Body of pancreas (tissue), 4 donors: ENCODE results near the gene MMP11. TPM values are rescaled to one million over a fixed set of nuclear protein-coding genes. Genes with fewer than 3 reads are reported as not detected.

Experiments
- ATAC-seq: fragments of 150-250 bp; one replicate; pipeline ENCODE4 v1.9.1; 2016
- DNase-seq, 4 donors: peaks; one replicate each; pipeline ENCODE4 v3.0.0-alpha.2; 2019
- H3K27ac ChIP-seq, 4 donors: fragments of 200-600 bp; sonication (generic); 1 replicate in 3 of 4; 2 replicates in 1 of 4; pipeline versions ENCODE4 v1.5.1 to v1.6.1; 2016 to 2019; ENCODE audit warnings: mild to moderate bottlenecking in 1 of 4, mixed read lengths in 1 of 4, moderate library complexity in 1 of 4
- H3K27me3 ChIP-seq, 2 donors: fragments of 200-600 bp; sonication (generic); one replicate each; pipeline ENCODE4 v1.6.0; 2016; ENCODE audit warnings: mild to moderate bottlenecking in 1 of 2
- H3K36me3 ChIP-seq, 2 donors: fragments of 200-600 bp; sonication (generic); replicated peaks in 1 of 2; 2 replicates each; pipeline ENCODE4 v1.5.1; 2016; ENCODE audit warnings: low read depth in 2 of 2; ENCODE audit not compliant: insufficient read depth in 1 of 2
- H3K4me1 ChIP-seq: fragments of 200-600 bp; sonication (generic); one replicate; pipeline ENCODE4 v1.6.0; 2016
- H3K4me3 ChIP-seq, 2 donors: fragments of 200-600 bp; sonication (generic); 1 replicate in 1 of 2; 2 replicates in 1 of 2; pipeline ENCODE4 v1.5.1; 2016 to 2019
- H3K9me3 ChIP-seq, 3 donors: fragments of 200-600 bp; sonication (generic); 1 replicate in 2 of 3; 2 replicates in 1 of 3; pipeline ENCODE4 v1.5.1; 2016
- CTCF ChIP-seq, 7 experiments: fragments of 450-650 bp in 4 of 7; fragments of 200-600 bp in 3 of 7; sonication (generic) in 3 of 7; IDR thresholded peaks; one replicate each; pipeline ENCODE4 v1.5.1; 2016 to 2019; ENCODE audit warnings: antibody characterized with exemption in 7 of 7
- POLR2A ChIP-seq, 3 donors: fragments of 450-650 bp; IDR thresholded peaks; one replicate each; pipeline ENCODE4 v1.6.1; 2016; ENCODE audit warnings: antibody characterized with exemption in 3 of 3, mild to moderate bottlenecking in 2 of 3
- WGBS, 2 donors: methylation state at CpG; one replicate each; pipeline ENCODE4 v1.1.5; 2017; 5-methylcytosine and 5-hydroxymethylcytosine counted together
- intact Hi-C: fragments of 100-400 bp; cut with DNase I; formaldehyde crosslinking; loops from one replicate; pipeline ENCODE4 v1.15.1; 2023
- total RNA-seq, 2 donors: library from RNA; depleted of rRNA; stranded (reverse); fragments of >200 nt; gene quantifications; one replicate each; pipeline ENCODE4 v1.1.0, GENCODE V29; 2016

MMP11 gene
- total RNA-seq, 2 donors from 2014 or later, result 1.0 to 2.0 TPM

DNA sequence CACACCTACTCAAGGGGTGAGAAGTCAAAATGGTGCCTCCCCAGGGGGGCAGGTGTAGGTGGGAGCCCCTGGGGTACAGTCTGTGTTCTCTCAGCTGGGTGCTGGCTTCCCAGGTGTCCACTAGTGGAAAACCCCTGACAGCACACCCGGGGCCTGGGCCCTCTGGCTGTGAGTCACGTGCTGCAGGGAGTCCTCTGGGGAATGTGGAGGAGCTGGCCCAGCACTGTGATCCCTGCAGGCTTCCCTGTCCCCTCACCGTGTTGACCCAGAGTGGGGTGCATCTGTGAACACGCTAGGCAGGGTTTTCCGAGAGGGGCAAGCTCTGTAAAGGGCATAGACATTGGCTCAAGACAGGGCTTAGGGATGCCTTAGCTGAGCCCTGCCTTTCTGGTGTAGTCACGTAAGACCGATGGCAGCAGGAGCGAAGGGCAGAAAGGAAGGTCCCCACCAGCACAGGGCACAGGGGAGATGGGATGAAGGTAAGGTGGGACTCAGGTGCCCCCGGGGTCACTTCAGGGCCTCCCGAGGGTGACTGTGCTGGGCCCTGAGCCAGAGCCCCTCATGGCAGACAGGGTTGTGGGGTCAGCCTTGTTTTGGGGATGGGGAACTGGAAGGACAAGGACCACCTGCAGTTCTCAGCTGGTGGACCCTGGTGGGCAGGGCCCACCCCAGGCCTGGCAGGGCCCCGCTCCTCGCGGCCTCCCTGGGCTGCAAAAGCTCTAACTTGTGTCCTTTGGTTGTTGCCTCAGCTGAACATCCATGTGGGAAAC, 52.0 kb downstream of the MMP11 start:
- no peak for TF ChIP-seq POLR2A (IDR thresholded peaks at IDR 0.05)
- no peak for TF ChIP-seq CTCF (IDR thresholded peaks at IDR 0.05)
- ATAC-seq, result no peak
- WGBS, 2 donors, result 74 to 94% methylated on average over 8 to 11 of the region's 13 CpGs
- Histone ChIP-seq H3K27me3 (no peaks in the 10 kb centered on the region), H3K27ac (no peak overlapping the region), H3K4me3 (no peak overlapping the region), H3K9me3 (no peaks in the 10 kb centered on the region), H3K36me3 (peaks cover 4 to 42% of the 10 kb centered on the region in 2 donors), H3K4me1 (no peaks in the 10 kb centered on the region)
- no peak for DNase-seq
- intact Hi-C loops, result no loop called here

GRCh38 chr22:23825246-23825905, 52.7 kb downstream of the MMP11 start:
- no peaks in the 10 kb centered on the region for H3K4me1 ChIP-seq
- H3K27ac ChIP-seq, result no peak overlapping the region
- no peak for ATAC-seq
- 93 to 96% methylated on average over 7 to 12 of the region's 12 CpGs for WGBS, 2 donors
- H3K9me3 ChIP-seq, result no peaks in the 10 kb centered on the region
- no peaks in the 10 kb centered on the region for H3K27me3 ChIP-seq
- peaks cover 4 to 44% of the 10 kb centered on the region in 2 donors for H3K36me3 ChIP-seq
- TF ChIP-seq CTCF (IDR thresholded peaks at IDR 0.05) (no peak), POLR2A (IDR thresholded peaks at IDR 0.05) (no peak)
- H3K4me3 ChIP-seq, result no peak overlapping the region
- intact Hi-C loops, result no loop called here
- no peak for DNase-seq

DNA sequence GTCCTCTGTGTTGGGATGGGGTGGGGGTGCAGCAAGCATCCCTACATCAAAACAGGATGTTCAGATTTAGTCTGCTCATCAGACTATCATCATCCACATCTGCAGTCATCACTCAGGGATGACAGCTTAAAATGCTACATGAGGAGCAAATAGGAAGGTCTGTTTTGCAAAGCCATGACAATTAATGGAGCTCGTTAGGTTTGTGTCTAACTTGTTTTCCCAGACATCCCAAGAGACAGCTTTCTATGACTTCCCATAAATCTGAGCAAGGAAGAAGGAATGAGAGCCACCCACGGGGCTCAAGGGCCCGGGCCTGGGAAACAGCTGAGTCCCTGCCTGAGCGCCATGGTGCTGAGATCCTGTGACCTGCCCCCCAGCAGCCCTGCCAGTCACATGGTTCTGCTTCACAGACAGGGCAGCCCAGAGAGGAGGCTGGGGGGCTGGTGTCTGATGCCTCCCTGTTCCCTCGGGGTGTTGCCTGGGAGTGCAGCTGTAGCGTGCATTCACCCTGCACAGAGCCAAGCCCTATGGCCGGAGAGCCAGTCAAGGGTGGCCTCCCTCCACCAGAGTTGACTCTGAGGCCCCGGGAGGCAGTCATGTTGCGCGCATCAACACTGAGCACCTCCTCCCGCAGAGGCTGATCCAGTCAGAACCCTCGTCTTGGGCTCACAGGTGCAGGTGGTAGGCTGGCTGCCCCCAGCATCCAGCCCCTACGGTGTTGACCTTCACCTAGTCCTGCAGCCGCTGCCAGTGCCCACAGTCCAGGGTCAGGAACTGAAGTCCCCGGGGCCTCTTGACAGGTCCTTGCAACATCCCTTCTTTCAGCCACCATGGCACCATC, 54.1 kb downstream of the MMP11 start:
- Histone ChIP-seq H3K4me3 (no peak overlapping the region), H3K27ac (no peak overlapping the region), H3K27me3 (no peaks in the 10 kb centered on the region), H3K4me1 (no peaks in the 10 kb centered on the region), H3K9me3 (no peaks in the 10 kb centered on the region), H3K36me3 (peaks cover 4 to 43% of the 10 kb centered on the region in 2 donors)
- no peak for ATAC-seq
- TF ChIP-seq CTCF (IDR thresholded peaks at IDR 0.05) (no peak), POLR2A (IDR thresholded peaks at IDR 0.05) (no peak)
- DNase-seq, result no peak
- intact Hi-C loops, result no loop called here
- WGBS, 2 donors, result 81 to 92% methylated on average over 5 to 15 of the region's 15 CpGs

- no peak overlapping the region for H3K4me3 ChIP-seq
- H3K4me1 ChIP-seq, result no peaks in the 10 kb centered on the region
- H3K9me3 ChIP-seq, result no peaks in the 10 kb centered on the region
- ATAC-seq (no peak), DNase-seq (no peak)
- H3K27me3 ChIP-seq, result no peaks in the 10 kb centered on the region
- H3K27ac ChIP-seq, result no peak overlapping the region
- TF ChIP-seq CTCF (IDR thresholded peaks at IDR 0.05) (no peak), POLR2A (IDR thresholded peaks at IDR 0.05) (no peak)
- intact Hi-C loops, result no loop called here
- peaks cover 4 to 40% of the 10 kb centered on the region in 2 donors for H3K36me3 ChIP-seq
- WGBS, 2 donors, result 87 to 90% methylated on average over 6 to 10 of the region's 11 CpGs
Observed at GRCh38 chr22:23827351-23827995, 54.8 kb downstream of the MMP11 start.
